ENCODE measurements around the gene ADCY10. TPM values are rescaled to one million over a fixed set of nuclear protein-coding genes. Genes with fewer than 3 reads are reported as not detected.
A peak's percentile ranks its signal among the peaks of the same experiment; 100 is the strongest.

The ADCY10 gene
- total and polyA plus RNA-seq, 9 of the 15 experiments (the other 6 are each of a cell fraction or from before 2014, with no cell fraction given) = 0.08 to 0.86 (median 0.22) TPM

- POLR2A ChIA-PET = interaction anchor here (0.8 to 2.0 kb wide), 3 partner anchors 10 to 45 kb away, joined by 3 to 6 read pairs (median 3); no protein-coding TSS in a partner anchor
- no TSS peak for BruUV-seq (replicated peaks)
- intact Hi-C loops (cut with micrococcal nuclease) (loop anchor here (2.0 to 5.0 kb wide), 3 partner anchors 39 to 115 kb away; partner anchors contain the start of genes DCAF6 and MPC2), in situ Hi-C loops (cut with MboI) (no loop called here)
- FAIRE-seq (no peak), DNase-seq (ENCODE audit: extremely low read depth in 1 of 4, low spot score in 3 of 4) (peak in 1 of 4 experiments; percentile 52), ATAC-seq (no peak)
- peak overlapping the region; percentile 51 for H3K4me2 ChIP-seq (ENCODE audit: insufficient read depth, low read length)
- no peak overlapping the region; a peak in 1 of 4 replicates for H3K9ac ChIP-seq (ENCODE audit: insufficient read depth in 1 of 2, low read depth in 2 of 2, low read length in 2 of 2)
- H3K36me3 ChIP-seq (ENCODE audit: control insufficient read depth, insufficient read depth, low read length) = no peaks in the 10 kb centered on the region
- H3K4me1 ChIP-seq (replicated peaks in 1 of 2; ENCODE audit: control insufficient read depth in 2 of 2, insufficient read depth in 2 of 2, low read length in 2 of 2) = peaks cover 30 to 57% of the 10 kb centered on the region in 2 experiments
- H3K27me3 ChIP-seq (ENCODE audit: control insufficient read depth in 2 of 2, insufficient read depth in 2 of 2, low read length in 2 of 2) = no peaks in the 10 kb centered on the region
- peak overlapping the region; percentile 23; the same call in 2 of the 3 replicates for H3K27ac ChIP-seq (ENCODE audit: extremely low read depth, low read depth, low read length)
- peak overlapping the region; percentile 68 for H2AFZ ChIP-seq (ENCODE audit: low read depth, low read length)
- no peaks in the 10 kb centered on the region for H3K9me1 ChIP-seq (ENCODE audit: control insufficient read depth, insufficient read depth, low read length)
- no peaks in the 10 kb centered on the region for H4K20me1 ChIP-seq (replicated peaks; ENCODE audit: control insufficient read depth, insufficient read depth, low read length)
- 34% methylated on average over 4 of the region's 4 CpGs for WGBS (ENCODE audit: insufficient coverage, low coverage, missing lambda C conversion rate)
- CTCF ChIA-PET (ENCODE audit: low intra/inter-chr PET ratio) = no interaction called here
- no peak overlapping the region for H3K4me3 ChIP-seq
- no peaks in the 10 kb centered on the region for H3K9me3 ChIP-seq (replicated peaks; ENCODE audit: control insufficient read depth, insufficient read depth, low read depth, low read length)
- H3K79me2 ChIP-seq (ENCODE audit: control insufficient read depth, insufficient read depth, low read length) = no peaks in the 10 kb centered on the region; the same call in 2 of the 3 replicates
- TF ChIP-seq GABPB1 (CRISPR knock-in tag; IDR thresholded peaks at IDR 0.05) = no peak
- TF ChIP-seq DEAF1 (CRISPR knock-in tag; IDR thresholded peaks at IDR 0.05) = no peak
- no peak for TF ChIP-seq ZBTB7A (IDR thresholded peaks at IDR 0.05; ENCODE audit: borderline replicate concordance, control insufficient read depth, low read depth, low read length)
- peak; percentile 84 for TF ChIP-seq HMBOX1 (IDR thresholded peaks at IDR 0.05)
- TF ChIP-seq ARID4B (CRISPR knock-in tag; IDR thresholded peaks at IDR 0.05) = no peak
- no peak for TF ChIP-seq ZNF175 (CRISPR knock-in tag; IDR thresholded peaks at IDR 0.05; ENCODE audit: low read depth)
- TF ChIP-seq GTF2A2 (tag; IDR thresholded peaks at IDR 0.05) = no peak
- peak; percentile 8; the same call in 1 of the 2 replicates for TF ChIP-seq USF1 (CRISPR knock-in tag; IDR thresholded peaks at IDR 0.05)
- no peak for TF ChIP-seq ZNF165 (CRISPR knock-in tag; IDR thresholded peaks at IDR 0.05; ENCODE audit: borderline replicate concordance)
- TF ChIP-seq LARP7 (IDR thresholded peaks at IDR 0.05) = no peak
- TF ChIP-seq ZC3H11A (IDR thresholded peaks at IDR 0.05; ENCODE audit: low read depth, low read length) = no peak
- peak; percentile 96 for TF ChIP-seq ESRRA (IDR thresholded peaks at IDR 0.05; ENCODE audit: borderline replicate concordance, low read depth)
- no peak for TF ChIP-seq ZNF830 (CRISPR knock-in tag; IDR thresholded peaks at IDR 0.05)
- no peak for TF ChIP-seq TCF7 (IDR thresholded peaks at IDR 0.05; ENCODE audit: borderline replicate concordance)
- no peak for TF ChIP-seq TRIM28 (IDR thresholded peaks at IDR 0.05)
These were observed 91.8 kb downstream of the ADCY10 start for GRCh38 chr1:167821969-167822685.
